Activated CD8-positive, alpha-beta memory T cell treated with anti-CD3 and anti-CD28 coated beads, Interleukin-2, amount 50 U/mL, for 4 hours (primary cell): ENCODE measurements around the gene GNG7.
"Not testable (repeated sequence)": the region's sequence is repeated elsewhere in the genome, so short reads cannot be mapped to it uniquely, and the experiment has no call there.

Experiments
- DNase-seq: peaks from one replicate; pipeline ENCODE4 v3.0.0-alpha.2; 2020

GNG7 gene

DNA sequence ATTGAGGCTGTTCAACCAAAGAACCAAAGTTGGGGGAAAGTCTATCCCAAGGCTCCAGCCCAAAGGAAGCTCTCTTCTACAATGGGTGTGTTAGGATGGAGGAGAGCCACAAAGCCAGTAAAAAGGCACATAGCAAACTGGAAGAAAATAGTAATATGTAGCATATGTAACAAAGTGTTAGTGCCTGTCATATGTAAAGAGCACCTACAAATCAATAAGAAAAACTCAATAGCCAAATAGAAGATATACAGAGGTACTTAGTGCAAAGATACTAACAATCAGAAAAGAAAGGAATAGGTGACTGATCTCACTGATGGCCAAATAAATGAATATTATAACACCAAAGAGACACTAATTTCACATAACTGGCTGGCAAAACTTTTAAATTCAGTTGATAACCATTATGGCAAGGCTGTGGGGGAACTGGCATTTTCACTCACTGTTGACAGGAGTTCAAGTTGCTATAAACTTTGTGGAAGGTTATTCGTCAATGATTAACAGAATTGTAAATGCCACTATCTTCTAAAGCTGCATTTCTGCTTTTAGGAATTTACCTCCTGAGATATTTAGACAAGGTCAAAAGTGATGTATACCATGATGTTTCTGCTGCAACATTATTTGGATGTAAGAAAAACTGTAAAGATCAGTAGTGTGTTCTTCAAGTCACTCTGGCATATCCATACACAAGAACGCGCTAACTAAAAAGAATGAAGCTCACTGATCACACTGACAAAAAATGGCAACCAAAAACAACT lies 110.8 kb downstream of the GNG7 start:
- DNase-seq = no peak

DNA sequence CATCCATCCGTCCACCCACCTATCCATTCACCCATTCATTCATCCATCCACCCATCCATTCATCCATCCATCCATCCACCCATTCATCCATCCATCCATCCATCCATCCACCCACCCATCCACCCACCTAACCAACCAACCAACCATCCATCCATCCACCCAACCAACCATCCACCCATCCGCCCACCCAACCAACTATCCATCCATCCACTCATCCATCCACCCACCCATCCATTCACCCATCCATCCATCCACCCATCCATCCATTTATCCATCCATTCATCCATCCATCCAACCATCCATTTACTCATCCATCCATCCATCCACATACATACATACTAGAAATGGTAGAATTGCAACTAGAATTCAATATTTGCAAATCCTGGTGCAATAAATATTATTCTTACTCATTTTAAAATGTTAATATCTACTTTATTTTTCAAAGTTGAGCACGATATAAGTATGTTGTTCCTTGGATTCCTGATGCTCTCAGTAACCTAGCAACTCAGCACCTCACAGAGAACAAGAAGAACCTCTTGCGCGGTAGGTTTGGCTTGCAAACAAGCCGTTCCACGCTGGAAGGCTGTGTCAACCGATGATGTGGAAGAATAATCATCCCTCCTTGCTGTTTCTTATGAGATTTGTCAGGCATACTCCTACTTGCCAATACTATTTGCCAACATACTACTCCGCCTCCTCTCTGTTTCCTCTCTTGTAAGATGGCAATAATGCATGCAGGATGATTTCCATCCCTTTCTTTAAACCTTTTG lies 111.7 kb downstream of the GNG7 start:
- DNase-seq = no peak

DNA sequence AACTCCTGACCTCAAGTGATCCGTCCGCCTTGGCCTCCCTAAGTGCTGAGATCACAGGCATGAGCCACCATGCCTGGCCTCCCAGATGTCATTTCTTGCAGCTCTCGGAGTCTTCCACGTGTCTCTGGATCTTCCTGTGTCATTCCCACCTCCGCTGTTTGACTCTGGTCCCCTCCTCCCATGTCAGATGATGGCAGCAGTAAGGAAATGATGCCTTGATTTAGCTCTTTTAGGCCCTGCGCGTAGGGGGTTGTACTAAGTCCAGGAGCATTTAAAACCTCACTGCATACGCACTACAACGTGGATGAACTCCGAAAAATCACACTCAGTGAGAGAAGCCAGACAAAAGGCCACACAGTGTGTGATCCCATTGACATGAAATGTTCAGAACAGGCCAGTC lies 113.1 kb downstream of the GNG7 start:
- DNase-seq = no peak

DNA sequence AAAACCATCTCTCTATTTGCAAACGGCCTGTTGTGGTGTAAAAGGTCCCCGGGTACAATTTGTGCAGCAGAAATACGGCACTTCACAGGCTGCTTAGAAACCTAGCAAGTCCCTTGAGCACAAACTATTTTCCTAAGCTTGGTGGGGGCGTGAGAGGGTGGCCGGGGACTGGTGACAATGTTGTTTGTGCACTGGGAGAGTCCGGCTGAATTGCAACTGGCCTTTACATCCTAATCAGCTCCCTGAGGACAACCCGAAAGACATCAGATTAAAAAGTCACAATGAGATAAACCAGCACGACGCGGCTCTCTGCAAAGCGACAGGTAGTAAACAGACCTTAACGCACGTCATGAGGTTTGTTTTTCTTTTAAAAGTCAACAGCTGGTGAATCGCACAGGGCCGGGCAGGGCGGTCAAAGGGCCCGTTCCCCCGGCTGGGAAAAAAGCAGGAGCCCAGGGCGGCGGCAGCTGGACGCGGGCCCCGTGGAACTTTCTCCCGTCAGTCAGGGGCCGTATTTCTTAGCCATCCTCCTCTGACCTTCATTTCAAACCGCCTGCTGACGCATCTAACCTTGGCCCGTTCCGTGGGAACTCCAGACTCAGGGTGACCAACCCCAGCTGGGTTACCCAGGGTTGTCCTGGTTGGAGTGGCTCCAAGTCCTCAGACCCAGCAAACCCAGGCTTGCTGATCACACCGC lies 114.3 kb downstream of the GNG7 start:
- no peak for DNase-seq

DNA sequence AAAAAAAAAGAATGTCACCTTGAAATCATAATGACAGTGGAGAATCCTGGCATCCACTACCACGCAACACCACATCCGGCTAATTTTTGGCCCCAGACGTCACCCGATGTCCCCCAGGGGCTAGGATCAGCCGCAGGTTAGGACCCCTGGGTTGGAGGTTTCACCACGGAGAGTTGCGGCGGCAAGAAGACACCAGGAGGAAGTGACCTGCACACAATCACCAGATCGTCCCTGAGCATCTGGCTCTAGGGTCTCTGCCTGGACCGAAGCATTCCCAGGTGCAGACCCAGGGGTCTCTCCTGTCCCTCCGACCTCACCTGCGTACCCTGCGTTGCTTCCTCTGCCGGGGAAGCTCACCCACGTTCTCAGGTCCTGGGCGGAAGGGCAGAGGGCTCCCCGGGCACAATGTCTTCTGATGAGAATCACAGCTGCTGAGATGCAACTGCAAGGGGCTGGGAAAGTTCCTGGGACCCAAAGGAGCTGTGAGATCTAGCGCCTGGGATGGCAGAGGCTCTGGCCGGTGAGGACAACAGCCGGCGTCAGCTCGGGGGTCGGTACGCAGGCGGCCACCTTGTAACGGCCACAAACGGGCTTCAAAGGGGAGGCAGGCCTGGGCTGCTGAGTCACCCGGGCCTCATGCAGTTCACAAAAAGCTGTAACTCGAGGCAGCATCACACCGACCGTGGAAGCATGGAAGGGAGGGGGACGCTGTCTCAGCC lies 115.3 kb downstream of the GNG7 start:
- no peak for DNase-seq

DNA sequence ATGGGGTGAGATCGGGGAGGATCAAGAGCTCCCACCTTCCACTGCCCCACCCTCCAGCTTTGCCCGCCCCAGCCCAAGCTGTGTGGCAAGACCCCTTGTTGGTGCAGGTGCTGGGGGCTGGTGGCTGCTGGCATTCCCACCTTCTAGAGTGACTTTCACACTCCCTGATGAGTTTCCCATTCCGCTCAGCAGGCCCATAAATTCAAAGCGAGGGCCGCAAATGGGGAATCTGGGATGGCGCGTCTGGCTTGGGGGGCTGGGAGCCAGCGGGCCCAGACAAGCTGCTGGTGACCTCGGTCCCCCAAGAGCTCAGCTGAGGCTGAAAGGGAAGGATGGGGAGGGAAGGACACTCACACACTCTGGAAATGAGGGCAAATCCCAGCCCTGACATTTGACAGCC lies 116.3 kb downstream of the GNG7 start:
- DNase-seq = no peak

DNA sequence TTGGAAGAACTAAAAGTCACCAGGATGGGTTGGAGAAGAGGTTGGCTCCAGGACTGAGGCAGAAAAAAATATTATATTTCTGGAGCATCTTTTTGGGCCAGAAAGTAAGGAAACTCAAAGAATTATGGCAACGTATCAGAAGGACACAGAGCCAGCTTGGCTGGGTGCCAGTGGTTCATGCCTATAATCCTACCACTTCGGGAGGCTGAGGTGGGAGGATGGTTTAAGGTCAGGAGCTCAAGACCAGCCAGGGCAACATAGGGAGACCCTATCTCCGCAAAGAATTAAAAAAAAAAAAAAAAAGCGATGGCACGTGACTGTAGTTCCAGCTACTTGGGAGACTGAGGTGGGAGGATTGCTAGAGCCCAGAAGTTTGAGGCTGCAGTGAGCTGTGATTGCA lies 118.5 kb downstream of the GNG7 start:
- no peak for DNase-seq

DNA sequence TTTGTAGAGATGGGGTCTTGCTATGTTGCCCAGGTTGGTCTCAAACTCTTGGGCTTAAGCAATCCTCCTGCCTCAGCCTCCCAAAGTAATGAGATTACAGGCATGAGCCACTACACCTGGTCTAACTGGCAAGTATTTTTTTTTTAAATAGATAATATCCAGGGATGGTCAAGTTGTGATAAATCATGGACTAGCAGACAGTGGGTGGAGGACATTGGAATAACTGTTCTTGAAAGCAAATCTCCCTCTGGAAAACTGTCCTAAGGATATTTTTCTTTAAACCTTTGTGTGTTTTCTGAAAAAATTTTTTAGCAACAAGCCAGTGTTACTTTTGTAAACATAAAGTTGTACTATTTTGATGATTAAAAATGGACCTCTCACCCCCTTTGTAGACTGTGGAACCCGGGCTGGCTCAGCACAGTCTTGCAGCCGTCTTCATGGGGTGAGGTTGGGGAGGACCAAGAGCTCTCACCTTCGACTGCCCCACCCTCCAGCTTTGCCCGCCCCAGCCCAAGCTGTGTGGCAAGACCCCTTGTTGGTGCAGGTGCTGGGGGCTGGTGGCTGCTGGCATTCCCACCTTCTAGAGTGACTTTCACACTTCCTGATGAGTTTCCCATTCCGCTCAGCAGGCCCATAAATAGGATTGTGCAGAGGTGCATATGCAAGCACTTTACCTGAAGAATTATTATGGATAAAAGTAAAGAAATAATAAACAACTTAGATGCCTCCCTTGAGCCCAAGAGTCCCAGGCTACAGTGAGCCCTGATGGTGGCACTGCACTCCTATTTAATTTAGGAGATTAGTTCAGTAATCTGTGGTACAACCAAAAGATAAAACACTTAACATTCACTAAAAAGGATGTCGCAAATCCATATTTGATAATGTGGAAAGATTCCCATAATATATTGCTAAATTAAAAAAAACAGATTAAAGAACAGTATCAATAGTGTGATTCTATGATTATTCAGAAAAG lies 119.2 kb downstream of the GNG7 start:
- no peak for DNase-seq

DNA sequence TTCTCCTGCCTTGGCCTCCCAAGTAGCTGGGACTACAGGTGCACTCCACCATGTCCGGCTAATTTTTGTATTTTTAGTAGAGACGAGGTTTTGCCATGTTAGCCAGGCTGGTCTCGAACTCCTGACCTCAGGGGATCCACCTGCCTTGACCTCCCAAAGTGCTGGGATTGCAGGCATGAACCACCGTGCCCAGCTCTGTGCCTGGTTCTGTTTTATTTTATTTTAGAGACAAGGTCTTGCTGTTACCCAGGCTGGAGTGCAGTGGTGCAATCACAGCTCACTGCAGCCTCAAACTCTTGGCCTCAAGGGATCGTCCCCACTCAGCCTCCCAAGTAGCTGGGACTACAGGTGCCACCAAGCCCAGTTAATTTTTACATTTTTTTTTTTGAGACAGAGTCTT lies 122.1 kb downstream of the GNG7 start:
- not testable (repeated sequence) for DNase-seq

DNA sequence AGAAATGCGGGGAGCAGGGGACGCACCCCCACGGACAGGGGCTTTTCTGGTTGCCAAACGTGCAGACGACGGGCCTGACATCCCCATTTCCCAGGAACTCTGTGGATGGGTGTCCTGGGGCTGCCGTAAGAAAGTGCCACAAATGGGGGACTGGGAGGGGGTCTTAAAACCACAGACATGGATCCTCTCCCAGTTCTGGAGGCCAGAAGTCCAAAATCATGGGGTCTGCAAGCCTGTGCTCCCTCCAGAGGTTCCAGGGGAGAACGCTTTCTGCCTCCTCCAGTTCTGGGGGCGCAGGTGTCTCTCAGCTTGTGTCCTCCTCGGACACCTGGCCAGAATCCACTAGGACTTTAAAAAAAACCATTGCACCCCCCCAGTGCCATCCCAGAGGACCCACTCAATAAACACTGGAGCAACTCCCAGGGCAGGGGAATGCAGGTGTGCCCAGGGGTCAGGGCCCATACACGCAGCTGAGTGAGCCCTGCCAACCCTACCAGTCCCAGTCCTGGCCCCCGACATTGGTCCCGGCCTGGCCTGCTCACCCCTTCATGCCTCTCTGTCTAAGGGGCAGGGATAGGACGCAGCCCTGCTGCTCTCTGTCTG lies 122.7 kb downstream of the GNG7 start:
- no peak for DNase-seq

DNA sequence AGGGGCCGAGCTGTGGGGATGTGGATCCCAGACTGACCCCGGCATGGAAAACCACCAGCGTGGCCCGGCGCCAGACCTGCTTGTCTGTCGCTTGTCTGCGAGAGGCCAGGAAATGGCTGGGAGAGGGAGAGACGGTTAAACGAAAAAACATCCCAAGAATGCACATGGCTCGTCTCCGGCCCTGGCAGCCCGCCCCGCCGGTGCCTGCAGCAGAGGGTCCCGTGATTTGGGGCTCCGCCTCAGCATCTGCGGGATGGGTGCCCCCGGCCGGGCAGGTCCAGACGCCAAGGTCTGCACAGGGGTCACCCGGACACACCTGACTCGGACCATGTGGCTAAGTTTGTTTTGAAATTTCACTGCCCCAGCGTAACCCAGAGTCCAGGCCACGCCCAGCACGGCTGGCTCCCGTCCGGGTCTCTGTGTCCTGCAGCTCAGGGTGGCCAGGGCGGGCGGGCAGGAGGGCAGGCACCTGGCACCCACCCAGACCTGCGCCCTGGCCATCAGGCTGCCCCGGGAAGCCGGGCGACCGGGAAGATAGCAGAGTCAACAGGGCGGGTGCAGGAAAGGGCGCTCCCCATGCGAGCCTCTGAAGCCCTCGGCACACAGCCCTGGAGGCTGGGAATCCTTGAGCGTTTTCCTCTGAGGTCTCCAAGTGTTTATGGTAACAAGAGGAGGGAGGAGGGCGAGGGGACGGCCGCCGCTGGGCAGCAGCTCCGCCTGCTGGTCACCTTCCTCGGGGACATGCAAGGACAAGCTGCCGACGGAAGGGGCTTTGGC lies 123.4 kb downstream of the GNG7 start:
- peak; percentile 72 for DNase-seq

DNA sequence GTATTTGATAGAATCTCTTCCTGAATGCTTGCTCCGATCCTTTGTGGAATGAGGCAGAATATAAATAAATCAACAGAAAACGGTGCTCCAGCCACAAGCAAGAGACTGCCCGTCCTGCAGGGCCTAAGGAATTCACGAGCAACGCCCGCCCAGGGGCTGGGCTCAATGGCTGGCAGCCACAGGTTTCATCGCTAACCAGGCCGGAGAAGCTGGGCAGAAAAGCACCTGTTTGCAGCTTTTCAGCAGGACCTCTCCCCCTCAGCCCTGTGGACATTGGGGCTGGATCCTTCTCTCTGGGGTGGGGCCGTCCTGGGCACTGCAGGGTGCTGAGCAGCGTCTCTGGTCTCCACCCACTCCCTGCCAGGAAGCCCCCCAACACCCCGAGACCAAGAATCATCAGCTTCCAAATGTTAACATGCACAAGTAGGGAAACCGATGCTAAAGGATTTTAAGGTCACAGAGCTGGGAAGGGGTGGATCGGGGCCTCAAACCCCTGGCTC lies 124.1 kb downstream of the GNG7 start:
- no peak for DNase-seq

DNA sequence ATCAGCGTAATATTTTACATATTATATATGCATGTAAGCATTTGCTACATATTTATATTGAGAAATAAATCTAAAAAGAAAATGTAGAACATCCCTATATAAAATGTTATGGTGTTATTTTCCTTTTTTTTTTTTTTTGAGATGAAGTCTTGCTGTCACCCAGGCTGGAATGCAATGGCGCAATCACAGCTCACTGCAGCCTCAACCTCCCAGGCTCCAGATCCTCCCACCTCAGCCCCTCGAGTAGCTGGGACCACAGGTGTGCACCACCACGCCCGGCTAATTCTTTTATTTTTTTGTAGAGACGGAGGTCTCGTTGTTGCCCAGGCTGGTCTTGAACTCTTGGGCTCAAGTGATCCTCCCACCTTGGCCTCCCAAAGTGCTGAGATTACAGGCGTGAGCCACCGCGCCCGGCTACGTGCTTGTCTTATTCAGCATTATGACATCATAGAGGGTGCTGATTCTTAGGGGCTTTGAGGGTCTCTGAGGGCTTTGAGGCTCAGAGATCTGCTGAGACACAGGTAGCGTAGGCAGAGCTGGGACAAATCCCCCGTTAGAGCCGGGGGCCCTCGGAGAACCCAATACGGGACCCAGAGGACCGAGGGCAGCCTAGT lies 124.7 kb downstream of the GNG7 start:
- DNase-seq = no peak

DNA sequence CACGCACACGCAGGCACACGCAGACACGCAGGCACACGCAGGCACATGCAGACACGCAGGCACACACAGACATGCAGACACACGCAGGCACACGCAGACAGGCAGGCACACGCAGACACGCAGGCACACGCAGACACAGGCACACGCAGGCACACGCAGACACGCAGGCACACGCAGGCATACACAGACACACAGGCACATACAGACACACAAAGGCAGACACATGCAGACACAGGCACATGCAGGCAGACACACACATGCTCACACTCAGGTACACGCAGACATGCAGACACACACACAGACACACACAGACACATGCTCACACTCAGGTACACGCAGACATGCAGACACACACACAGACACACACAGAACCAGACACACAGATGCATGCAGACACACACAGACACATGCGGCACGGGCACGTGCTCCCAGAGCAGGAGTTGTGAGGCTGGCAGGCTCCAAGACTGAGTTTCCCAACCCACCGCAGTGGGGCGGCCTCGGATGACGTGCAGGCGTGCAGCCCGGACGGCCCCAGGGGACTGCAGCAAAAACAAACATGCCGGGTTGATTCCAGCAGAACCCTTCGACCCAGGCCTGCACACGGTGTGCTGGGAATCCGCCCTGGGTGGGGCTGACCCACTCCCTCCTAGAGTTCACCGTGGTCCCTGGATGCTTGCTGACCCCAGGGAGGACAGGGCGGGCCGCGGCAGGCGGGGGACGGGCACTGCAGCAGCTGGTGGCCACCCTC lies 126.6 kb downstream of the GNG7 start:
- DNase-seq = no peak

DNA sequence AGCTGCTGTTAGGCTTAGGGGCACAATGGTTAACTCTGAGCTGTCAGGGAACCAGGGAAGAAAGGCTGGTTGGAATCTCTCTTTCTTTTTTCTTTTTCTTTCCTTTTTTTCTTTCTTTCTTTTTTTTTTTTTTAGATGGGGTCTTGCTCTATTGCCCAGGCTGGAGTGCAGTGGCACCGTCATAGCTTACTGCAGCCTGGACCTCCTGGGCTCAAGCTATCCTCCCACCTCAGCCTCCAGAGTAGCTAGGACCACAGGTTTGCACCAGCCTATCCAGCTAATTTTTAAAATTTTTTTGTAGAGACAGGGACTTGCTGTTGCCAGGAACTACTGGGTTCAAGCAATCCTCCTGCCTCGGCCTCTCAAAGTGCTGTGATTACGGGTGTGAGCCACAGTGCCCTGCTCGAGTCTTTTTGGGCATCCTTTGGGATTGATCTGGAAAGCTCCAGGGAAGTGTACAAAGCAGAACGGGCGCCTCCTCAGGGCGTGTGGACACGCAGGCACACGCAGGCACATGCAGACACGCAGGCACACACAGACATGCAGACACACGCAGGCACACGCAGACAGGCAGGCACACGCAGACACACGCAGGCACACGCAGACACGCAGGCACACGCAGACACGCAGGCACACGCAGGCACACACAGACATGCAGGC lies 127.4 kb downstream of the GNG7 start:
- no peak for DNase-seq

DNA sequence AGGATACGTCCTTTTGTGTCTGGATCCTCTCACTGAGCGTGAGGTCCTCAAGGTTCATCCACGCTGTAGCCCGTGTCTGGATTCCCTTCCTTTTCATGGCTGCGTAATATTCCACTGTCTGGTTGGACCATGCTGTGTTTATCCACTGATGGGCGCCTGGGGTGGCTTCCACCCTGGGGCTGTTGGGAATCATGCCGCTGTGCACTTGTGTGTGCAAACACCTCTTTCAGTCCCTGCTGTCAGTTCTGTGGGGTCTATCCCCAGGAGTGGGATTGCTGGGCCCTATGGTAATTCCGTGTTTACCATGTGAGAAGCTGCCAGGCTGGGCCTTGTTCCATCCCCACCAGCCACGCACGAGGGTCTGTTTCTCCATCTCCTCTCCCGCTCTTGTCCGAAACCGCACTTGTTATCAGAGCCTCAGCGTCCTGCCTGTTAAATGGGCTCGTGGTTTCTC lies 128.0 kb downstream of the GNG7 start:
- no peak for DNase-seq

DNA sequence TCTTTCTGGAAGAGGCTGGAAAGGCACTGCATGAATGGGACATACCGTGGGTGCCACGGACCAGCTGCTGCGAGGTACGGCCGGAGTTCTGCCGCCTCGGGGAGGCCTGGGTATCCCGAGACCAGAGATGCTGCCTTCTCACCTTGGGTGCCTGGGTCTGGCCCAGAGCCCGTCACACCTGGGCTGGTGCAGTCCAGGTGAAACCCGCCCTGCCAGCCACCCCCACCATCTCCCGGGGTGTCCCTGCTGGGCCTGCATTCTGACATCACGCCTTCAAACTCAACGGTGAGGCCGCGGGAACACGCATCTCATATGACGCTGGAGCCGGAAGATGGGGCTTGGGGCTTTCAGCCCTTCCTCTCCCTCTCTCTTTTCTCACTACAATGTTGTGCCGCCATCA lies 128.6 kb downstream of the GNG7 start:
- no peak for DNase-seq

DNA sequence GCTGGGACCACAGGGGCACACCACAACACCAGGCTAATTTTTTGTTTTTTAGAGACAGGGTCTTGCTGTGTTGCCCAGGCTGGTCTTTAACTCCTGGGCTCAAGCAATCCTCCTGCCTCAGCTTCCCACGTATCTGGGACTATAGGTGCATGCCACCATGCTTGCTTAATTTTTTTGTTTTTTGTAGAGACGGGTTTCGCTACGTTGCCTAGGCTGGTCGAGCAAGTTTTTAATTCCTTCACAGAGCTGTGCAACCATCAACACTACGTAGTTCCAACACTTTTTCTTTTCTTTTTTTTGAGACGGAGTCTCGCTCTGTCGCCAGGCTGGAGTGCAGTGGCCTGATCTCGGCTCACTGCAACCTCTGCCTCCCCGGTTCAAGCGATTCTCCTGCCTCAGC lies 130.3 kb downstream of the GNG7 start:
- DNase-seq = not testable (repeated sequence)
